ENCODE data around the gene STK10. TPM values are rescaled to one million over a fixed set of nuclear protein-coding genes. Genes with fewer than 3 reads are reported as not detected.
"Not testable (repeated sequence)": the region's sequence is repeated elsewhere in the genome, so short reads cannot be mapped to it uniquely, and the experiment has no call there.

Gene STK10
- 10 to 100 TPM; 13.3 to 15.9 (median 15.6) TPM for polyA plus RNA-seq (ENCODE audit: insufficient read length in 3 of 3)

- DNase-seq (ENCODE audit: low read depth in 3 of 3, low spot score in 2 of 3), result peak in 2 of 3 donors; percentile 64 to 77
Observed at GRCh38 chr5:172188033-172188892, at the start of gene STK10. TSS of gene STK10 (minus strand) at chr5:172188224. CDS start at chr5:172188042, 182 bp downstream.

- DNase-seq (ENCODE audit: low read depth in 3 of 3, low spot score in 2 of 3), result no peak
Observed at GRCh38 chr5:172235827-172236736, 48.1 kb upstream of the STK10 start.

GRCh38 chr5:172235132-172235780 lies 47.2 kb upstream of the STK10 start:
- no peak for DNase-seq (ENCODE audit: low read depth in 3 of 3, low spot score in 2 of 3)

- no peak for DNase-seq (ENCODE audit: low read depth in 3 of 3, low spot score in 2 of 3)
Observed at GRCh38 chr5:172234031-172234430, 46.0 kb upstream of the STK10 start.

GRCh38 chr5:172229904-172230303 lies 41.9 kb upstream of the STK10 start:
- DNase-seq (ENCODE audit: low read depth in 3 of 3, low spot score in 2 of 3), result no peak

- DNase-seq (ENCODE audit: low read depth in 3 of 3, low spot score in 2 of 3), result no peak
Observed at GRCh38 chr5:172224996-172225395, 37.0 kb upstream of the STK10 start.

- no peak for DNase-seq (ENCODE audit: low read depth in 3 of 3, low spot score in 2 of 3)
Observed at GRCh38 chr5:172223901-172224873, 36.2 kb upstream of the STK10 start.

GRCh38 chr5:172219296-172219695 lies 31.3 kb upstream of the STK10 start:
- no peak for DNase-seq (ENCODE audit: low read depth in 3 of 3, low spot score in 2 of 3)

- DNase-seq (ENCODE audit: low read depth in 3 of 3, low spot score in 2 of 3), result no peak
Observed at GRCh38 chr5:172216345-172216744, 28.3 kb upstream of the STK10 start.

- no peak for DNase-seq (ENCODE audit: low read depth in 3 of 3, low spot score in 2 of 3)
Observed at GRCh38 chr5:172213126-172213525, 25.1 kb upstream of the STK10 start.

- DNase-seq (ENCODE audit: low read depth in 3 of 3, low spot score in 2 of 3), result no peak
Observed at GRCh38 chr5:172211676-172212075, 23.7 kb upstream of the STK10 start.

- no peak for DNase-seq (ENCODE audit: low read depth in 3 of 3, low spot score in 2 of 3)
Observed at GRCh38 chr5:172209714-172210113, 21.7 kb upstream of the STK10 start.

GRCh38 chr5:172207511-172207910 lies 19.5 kb upstream of the STK10 start:
- DNase-seq (ENCODE audit: low read depth in 3 of 3, low spot score in 2 of 3), result no peak

GRCh38 chr5:172205984-172206383 lies 18.0 kb upstream of the STK10 start:
- DNase-seq (ENCODE audit: low read depth in 3 of 3, low spot score in 2 of 3), result not testable (repeated sequence)

- no peak for DNase-seq (ENCODE audit: low read depth in 3 of 3, low spot score in 2 of 3)
Observed at GRCh38 chr5:172200476-172200875, 12.5 kb upstream of the STK10 start.

GRCh38 chr5:172199446-172199845 lies 11.4 kb upstream of the STK10 start:
- DNase-seq (ENCODE audit: low read depth in 3 of 3, low spot score in 2 of 3), result no peak

- not testable (repeated sequence) for DNase-seq (ENCODE audit: low read depth in 3 of 3, low spot score in 2 of 3)
Observed at GRCh38 chr5:172197775-172198174, 9.8 kb upstream of the STK10 start.

GRCh38 chr5:172194985-172195774 lies 7.2 kb upstream of the STK10 start:
- DNase-seq (ENCODE audit: low read depth in 3 of 3, low spot score in 2 of 3), result no peak

GRCh38 chr5:172193872-172194271 lies 5.8 kb upstream of the STK10 start, which contains the start of gene EFCAB9:
TSS of gene EFCAB9 (plus strand) at chr5:172194172. CDS start at chr5:172194173, 1 bp downstream.
- no peak for DNase-seq (ENCODE audit: low read depth in 3 of 3, low spot score in 2 of 3)
